Measurements from ENCODE around the gene YPEL4.

GRCh38 chr11:57681168-57681567 is 31.5 kb upstream of the YPEL4 start:
- TF ChIP-seq CTCF (conservative IDR thresholded peaks at IDR 0.05; ENCODE audit: low read depth, low read length), result no peak
- no peak for TF ChIP-seq EZH2 (IDR thresholded peaks at IDR 0.05; ENCODE audit: low read length, unreplicated experiment)
